Progenitor cell of endocrine pancreas (in vitro differentiated cells): Measurements from ENCODE around the gene FAM210B. TPM values are rescaled to one million over a fixed set of nuclear protein-coding genes. Genes with fewer than 3 reads are reported as not detected.
"Not testable (repeated sequence)": the region's sequence is repeated elsewhere in the genome, so short reads cannot be mapped to it uniquely, and the experiment has no call there.

ENCODE experiments used
- DNase-seq: peaks from one replicate; pipeline ENCODE4 v3.0.0; 2021; ENCODE audit warnings: low spot score; ENCODE audit not compliant: unreplicated experiment
- H3K27ac Mint-ChIP-seq: 2 replicates; pipeline ENCODE4 v1.8.0; 2021; ENCODE audit warnings: mild to moderate bottlenecking, moderate library complexity, mixed read lengths
- H3K27me3 Mint-ChIP-seq: 2 replicates; pipeline ENCODE4 v1.8.0; 2021; ENCODE audit warnings: mixed read lengths
- H3K36me3 Mint-ChIP-seq: 2 replicates; pipeline ENCODE4 v1.8.0; 2022; ENCODE audit warnings: mixed read lengths; ENCODE audit not compliant: insufficient read depth
- H3K4me1 Mint-ChIP-seq: 2 replicates; pipeline ENCODE4 v1.8.0; 2021; ENCODE audit warnings: low read depth, mixed read lengths
- H3K4me3 Mint-ChIP-seq: 2 replicates; pipeline ENCODE4 v1.8.0; 2021; ENCODE audit warnings: low read depth, mild to moderate bottlenecking, moderate library complexity, mixed read lengths
- H3K9me3 Mint-ChIP-seq: 2 replicates; pipeline ENCODE4 v1.8.0; 2021; ENCODE audit warnings: low read depth, mixed read lengths
- total RNA-seq: library from RNA; stranded (reverse); gene quantifications from 2 replicates; pipeline ENCODE4 v1.2.1, GENCODE V29; 2021
- TF ChIP-seq, protein P1 (sequence below): fragments of 200-600 bp; sonication (generic); IDR thresholded peaks from one replicate; pipeline ENCODE4 v1.5.0; 2021; ENCODE audit warnings: antibody characterized with exemption, mild to moderate bottlenecking; ENCODE audit not compliant: unreplicated experiment

Gene FAM210B
- total RNA-seq, 1 donor from 2014 or later = 60.3 TPM

DNA sequence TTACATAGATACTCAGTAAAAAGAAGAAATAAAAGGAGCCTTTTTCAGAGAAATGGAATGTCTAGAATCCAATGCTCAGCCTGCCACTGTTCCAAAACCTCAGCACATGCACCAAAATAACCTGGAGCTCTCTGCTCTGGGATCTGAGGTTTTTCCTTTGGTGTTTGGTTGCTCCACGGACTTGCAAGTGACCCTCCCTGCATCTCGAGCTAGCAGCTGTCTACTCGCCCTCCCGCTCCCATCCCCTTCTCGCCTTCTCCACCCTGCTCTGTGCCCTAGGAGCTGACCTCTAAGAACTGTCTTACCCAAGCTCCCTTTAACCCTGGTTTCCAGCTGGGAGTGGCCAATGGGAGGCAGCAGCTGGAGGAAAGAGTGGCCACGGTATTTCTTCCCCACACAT is 35.1 kb upstream of the FAM210B start:
- no peak for DNase-seq
- Mint-ChIP-seq H3K4me1 (no peaks in the 10 kb centered on the region), H3K4me3 (no peak overlapping the region), H3K27me3 (no peaks in the 10 kb centered on the region), H3K9me3 (peaks cover 56% of the 10 kb centered on the region), H3K27ac (no peak overlapping the region), H3K36me3 (no peaks in the 10 kb centered on the region)
- TF ChIP-seq, protein P1, sequence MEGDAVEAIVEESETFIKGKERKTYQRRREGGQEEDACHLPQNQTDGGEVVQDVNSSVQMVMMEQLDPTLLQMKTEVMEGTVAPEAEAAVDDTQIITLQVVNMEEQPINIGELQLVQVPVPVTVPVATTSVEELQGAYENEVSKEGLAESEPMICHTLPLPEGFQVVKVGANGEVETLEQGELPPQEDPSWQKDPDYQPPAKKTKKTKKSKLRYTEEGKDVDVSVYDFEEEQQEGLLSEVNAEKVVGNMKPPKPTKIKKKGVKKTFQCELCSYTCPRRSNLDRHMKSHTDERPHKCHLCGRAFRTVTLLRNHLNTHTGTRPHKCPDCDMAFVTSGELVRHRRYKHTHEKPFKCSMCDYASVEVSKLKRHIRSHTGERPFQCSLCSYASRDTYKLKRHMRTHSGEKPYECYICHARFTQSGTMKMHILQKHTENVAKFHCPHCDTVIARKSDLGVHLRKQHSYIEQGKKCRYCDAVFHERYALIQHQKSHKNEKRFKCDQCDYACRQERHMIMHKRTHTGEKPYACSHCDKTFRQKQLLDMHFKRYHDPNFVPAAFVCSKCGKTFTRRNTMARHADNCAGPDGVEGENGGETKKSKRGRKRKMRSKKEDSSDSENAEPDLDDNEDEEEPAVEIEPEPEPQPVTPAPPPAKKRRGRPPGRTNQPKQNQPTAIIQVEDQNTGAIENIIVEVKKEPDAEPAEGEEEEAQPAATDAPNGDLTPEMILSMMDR = no peak

DNA sequence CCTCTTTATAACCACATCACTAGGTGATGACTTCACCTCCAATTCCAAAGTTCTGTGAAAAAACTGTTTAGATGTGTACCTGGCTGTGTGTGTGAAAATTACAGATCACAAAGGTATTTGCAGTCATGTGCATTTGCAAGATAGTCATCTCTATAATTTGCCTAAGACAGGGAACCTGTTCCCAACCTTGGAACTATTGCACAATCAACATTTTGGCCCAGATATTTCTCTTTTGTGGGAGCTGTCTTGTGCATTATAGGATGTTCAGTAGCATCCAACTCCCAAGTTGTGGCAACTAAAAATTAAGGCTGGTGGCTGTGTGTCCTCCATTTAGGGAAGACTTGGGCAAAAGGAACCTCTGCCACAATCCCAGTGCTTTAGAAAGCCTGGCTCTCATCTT is 34.0 kb upstream of the FAM210B start:
- Mint-ChIP-seq H3K27me3 (no peaks in the 10 kb centered on the region), H3K36me3 (no peaks in the 10 kb centered on the region)

DNA sequence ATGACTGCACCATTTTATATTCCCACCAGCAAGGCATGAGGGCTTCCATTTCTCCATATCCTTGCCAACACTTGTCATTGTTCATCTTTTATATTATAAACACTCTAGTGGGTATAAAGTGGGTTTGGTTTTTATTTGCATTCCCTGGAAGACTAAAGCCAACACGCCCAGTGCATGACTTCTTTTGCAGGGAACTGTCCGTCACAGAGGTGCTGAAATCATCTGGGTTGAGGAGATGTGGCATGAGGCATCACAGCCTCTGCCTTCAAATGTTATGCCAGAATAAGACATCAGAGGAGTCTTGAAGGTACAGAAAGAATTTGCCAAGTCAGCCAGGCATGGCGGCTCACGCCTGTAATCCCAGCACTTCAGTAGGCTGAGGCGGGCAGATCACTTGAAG is 29.9 kb upstream of the FAM210B start:
- H3K36me3 Mint-ChIP-seq = no peaks in the 10 kb centered on the region

More for the DNA sequence above, 34.0 kb upstream of the FAM210B start:
- Mint-ChIP-seq H3K9me3 (peaks cover 53% of the 10 kb centered on the region), H3K4me1 (no peaks in the 10 kb centered on the region), H3K4me3 (no peak overlapping the region), H3K27ac (no peak overlapping the region)
- TF ChIP-seq, protein P1 = no peak
- DNase-seq = no peak

DNA sequence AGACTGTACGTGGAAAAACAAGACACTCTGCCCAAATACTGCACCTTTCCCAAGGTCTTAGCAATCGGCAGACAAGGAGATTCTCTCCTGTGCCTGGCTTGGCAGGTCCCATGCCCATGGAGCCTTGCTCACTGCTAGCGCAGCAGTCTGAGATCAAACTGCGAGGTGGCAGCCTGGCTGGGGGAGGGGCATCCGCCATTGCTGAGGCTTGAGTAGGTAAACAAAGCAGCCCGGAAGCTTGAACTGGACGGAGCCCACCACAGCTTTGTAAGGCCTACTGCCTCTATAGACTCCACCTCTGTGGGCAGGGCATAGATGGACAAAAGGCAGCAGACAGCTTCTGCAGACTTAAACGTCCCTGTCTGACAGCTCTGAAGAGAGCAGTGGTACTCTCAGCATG is 22.1 kb upstream of the FAM210B start:
- H3K27me3 Mint-ChIP-seq, H3K4me3 Mint-ChIP-seq, DNase-seq, H3K36me3 Mint-ChIP-seq, H3K4me1 Mint-ChIP-seq, H3K27ac Mint-ChIP-seq: not testable (repeated sequence)
- peaks cover 26% of the 10 kb centered on the region for H3K9me3 Mint-ChIP-seq

More for the DNA sequence above, 29.9 kb upstream of the FAM210B start:
- Mint-ChIP-seq H3K9me3 (peaks cover 49% of the 10 kb centered on the region), H3K4me1 (no peaks in the 10 kb centered on the region), H3K27me3 (no peaks in the 10 kb centered on the region), H3K27ac (no peak overlapping the region), H3K4me3 (no peak overlapping the region)
- no peak for DNase-seq
- TF ChIP-seq, protein P1 = no peak

DNA sequence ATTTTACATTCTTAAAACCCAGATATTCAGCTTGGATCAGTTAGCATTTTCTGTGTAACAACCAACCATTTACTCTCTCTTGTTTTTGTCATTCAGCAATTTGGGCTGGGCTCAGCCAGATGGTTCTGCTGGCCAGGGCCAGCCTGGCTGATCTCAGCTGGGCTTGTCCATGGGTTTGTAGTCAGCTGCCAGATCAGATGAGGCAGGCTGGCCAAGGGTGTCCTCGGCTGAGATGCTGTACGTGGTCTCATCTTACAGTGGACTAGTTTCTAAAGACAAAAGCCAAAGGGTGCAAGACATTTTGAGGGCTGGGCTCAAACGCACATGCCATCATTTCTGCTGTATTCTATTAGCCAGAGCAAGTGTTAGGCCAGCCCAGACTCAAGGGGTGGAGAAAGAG is 16.0 kb upstream of the FAM210B start:
- no peak overlapping the region for H3K27ac Mint-ChIP-seq
- H3K4me3 Mint-ChIP-seq = no peak overlapping the region
- TF ChIP-seq, protein P1 = no peak
- DNase-seq = no peak
- H3K4me1 Mint-ChIP-seq = peaks cover 2% of the 10 kb centered on the region
- peaks cover 51% of the 10 kb centered on the region for H3K27me3 Mint-ChIP-seq
- no peaks in the 10 kb centered on the region for H3K36me3 Mint-ChIP-seq
- peaks cover 6% of the 10 kb centered on the region for H3K9me3 Mint-ChIP-seq

DNA sequence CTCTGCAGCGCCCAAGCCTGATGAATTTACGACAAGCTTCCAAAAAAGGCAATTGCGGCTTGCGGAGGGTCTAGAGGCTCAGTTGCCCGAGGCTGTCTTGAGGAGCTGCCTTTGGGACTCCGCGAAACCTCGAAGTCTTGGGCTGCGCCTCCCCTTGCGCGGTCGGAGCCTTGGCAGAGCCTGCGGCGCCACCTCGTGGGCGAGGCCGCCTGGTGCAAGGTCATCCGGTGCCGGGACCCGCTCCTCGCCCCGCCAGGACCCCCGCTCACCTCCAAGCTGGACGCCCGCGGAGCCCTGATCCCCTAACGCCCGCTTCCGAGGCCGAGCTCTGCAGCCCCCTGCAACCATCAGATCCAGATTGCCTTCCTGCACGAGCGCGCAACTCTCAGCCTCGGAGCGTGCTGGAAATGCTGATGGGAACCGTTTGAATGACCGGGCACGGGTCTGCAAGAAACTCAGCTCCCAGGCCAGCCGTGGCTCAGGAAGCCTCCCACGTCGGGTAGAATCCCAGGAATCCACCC is 14.9 kb upstream of the FAM210B start:
- TF ChIP-seq, protein P1 = peak; percentile 93
- DNase-seq = peak; percentile 61
- H3K27ac Mint-ChIP-seq = no peak overlapping the region
- peaks cover 13% of the 10 kb centered on the region for H3K4me1 Mint-ChIP-seq
- H3K27me3 Mint-ChIP-seq = peaks cover 51% of the 10 kb centered on the region
- H3K9me3 Mint-ChIP-seq = peaks cover 4% of the 10 kb centered on the region
- peak overlapping the region; percentile 35 for H3K4me3 Mint-ChIP-seq
- no peaks in the 10 kb centered on the region for H3K36me3 Mint-ChIP-seq
